Measurements from ENCODE around the gene MBD3L5.
"Not testable (repeated sequence)": the region's sequence is repeated elsewhere in the genome, so short reads cannot be mapped to it uniquely, and the experiment has no call there.

GRCh38 chr19:7041563-7041962 is 11.2 kb downstream of the MBD3L5 start:
- TF ChIP-seq OSR1 (CRISPR knock-in tag; IDR thresholded peaks at IDR 0.05); PPARA (CRISPR knock-in tag; IDR thresholded peaks at IDR 0.05; ENCODE audit: borderline replicate concordance); TSHZ2 (CRISPR knock-in tag; IDR thresholded peaks at IDR 0.05); ZC3H10 (CRISPR knock-in tag; IDR thresholded peaks at IDR 0.05); ARNTL (CRISPR knock-in tag; IDR thresholded peaks at IDR 0.05; ENCODE audit: borderline replicate concordance, low read depth); PATZ1 (CRISPR knock-in tag; IDR thresholded peaks at IDR 0.05; ENCODE audit: borderline replicate concordance); ISL1 (CRISPR knock-in tag; IDR thresholded peaks at IDR 0.05); SNAI2 (CRISPR knock-in tag; IDR thresholded peaks at IDR 0.05): not testable (repeated sequence)

All from SK-N-SH treated with all-trans-retinoic acid at 6 μM for 48 hours (cell line).